ENCODE data around the gene PIGK.

PIGK gene

GRCh38 chr1:77126307-77126706, 92.9 kb downstream of the PIGK start:
- in situ Hi-C loops (cut with HindIII; ENCODE audit: low pct_ligation_motif_present, low pct_unique_long_range_greater_than_20kb, low sequenced_read_pairs), result no loop called here
- peak; percentile 74 for DNase-seq

GRCh38 chr1:77121503-77121902, 97.7 kb downstream of the PIGK start:
- DNase-seq, result no peak
- in situ Hi-C loops (cut with HindIII; ENCODE audit: low pct_ligation_motif_present, low pct_unique_long_range_greater_than_20kb, low sequenced_read_pairs), result no loop called here

GRCh38 chr1:77120950-77121349, 98.3 kb downstream of the PIGK start:
- in situ Hi-C loops (cut with HindIII; ENCODE audit: low pct_ligation_motif_present, low pct_unique_long_range_greater_than_20kb, low sequenced_read_pairs), result no loop called here
- DNase-seq, result no peak

DNA sequence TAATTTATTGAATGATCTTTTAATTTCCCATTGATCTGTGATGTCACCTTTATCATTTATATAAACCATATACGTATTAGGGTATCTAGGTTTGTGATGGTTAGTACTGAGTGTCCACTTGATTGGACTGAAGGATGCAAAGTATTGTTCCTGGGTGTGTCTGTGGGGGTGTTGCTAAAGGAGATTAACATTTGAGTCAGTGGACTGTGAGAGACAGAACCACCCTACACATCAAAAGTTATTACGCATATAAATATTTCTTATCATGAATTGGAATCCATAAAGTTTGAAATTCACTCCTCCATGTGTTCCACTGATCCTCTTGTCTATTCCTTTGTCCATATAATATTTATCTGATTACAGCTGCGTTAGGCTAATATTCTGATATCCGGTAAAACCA, 100.5 kb downstream of the PIGK start:
- in situ Hi-C loops (cut with HindIII; ENCODE audit: low pct_ligation_motif_present, low pct_unique_long_range_greater_than_20kb, low sequenced_read_pairs), result no loop called here
- DNase-seq, result no peak

DNA sequence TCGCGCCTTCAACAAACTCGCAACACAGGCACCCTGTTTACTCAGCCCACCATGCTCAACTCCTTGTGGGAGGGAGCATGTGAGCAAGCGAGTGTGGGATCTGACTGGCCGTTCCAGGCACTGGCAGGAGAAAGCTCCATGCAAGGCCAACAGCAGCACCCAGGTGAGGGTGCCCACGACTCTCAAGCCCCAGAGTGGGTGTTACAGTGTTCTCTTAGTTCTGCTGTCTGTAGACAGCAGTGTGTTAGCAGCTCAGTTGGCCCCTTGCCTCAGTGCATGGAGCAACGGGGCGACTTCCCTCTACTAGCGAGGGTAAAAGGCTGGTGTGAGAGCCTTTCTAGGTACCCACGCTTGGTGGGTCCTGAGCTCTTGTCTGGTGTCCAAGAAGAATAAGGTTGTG, 114.6 kb downstream of the PIGK start:
- DNase-seq, result no peak
- in situ Hi-C loops (cut with HindIII; ENCODE audit: low pct_ligation_motif_present, low pct_unique_long_range_greater_than_20kb, low sequenced_read_pairs), result no loop called here

DNA sequence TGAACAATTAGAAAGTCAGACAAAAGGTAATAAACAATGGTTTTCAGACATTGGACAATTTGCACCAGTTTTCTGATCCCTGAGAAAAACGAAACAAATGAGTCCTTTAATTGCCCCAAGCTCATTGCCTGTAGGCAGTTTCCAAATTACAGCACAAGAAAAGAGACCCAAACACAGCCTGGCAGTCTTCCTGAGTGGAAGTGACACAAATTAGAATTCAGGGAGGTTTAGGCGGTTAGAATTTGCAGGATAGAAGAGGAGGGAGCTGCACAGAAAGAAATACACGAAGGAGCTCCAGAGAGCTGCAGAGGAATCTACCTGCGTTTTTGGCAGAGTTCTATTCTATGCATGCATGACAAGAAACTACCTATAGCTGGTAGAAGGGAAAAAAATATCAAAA, 115.7 kb downstream of the PIGK start:
- DNase-seq, result no peak
- in situ Hi-C loops (cut with HindIII; ENCODE audit: low pct_ligation_motif_present, low pct_unique_long_range_greater_than_20kb, low sequenced_read_pairs), result no loop called here

DNA sequence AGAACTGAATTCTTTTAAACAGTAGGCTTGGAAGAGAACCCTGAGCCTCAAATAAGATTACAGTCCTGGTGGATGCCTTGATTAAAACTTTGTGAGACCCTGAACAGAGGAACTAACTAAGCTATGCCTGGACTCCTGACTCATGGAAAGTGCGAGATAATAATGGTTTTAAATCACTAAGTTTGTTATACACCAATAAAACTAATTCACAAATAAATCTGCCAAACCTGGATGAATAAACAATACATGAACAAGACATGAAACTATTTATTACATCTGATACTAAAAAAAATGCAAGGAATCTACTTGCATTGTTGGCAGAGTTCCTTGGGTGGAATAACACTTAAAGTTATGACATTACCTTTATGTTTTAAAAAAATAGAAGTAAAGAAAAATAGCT, 118.4 kb downstream of the PIGK start:
- in situ Hi-C loops (cut with HindIII; ENCODE audit: low pct_ligation_motif_present, low pct_unique_long_range_greater_than_20kb, low sequenced_read_pairs), result no loop called here
- no peak for DNase-seq

DNA sequence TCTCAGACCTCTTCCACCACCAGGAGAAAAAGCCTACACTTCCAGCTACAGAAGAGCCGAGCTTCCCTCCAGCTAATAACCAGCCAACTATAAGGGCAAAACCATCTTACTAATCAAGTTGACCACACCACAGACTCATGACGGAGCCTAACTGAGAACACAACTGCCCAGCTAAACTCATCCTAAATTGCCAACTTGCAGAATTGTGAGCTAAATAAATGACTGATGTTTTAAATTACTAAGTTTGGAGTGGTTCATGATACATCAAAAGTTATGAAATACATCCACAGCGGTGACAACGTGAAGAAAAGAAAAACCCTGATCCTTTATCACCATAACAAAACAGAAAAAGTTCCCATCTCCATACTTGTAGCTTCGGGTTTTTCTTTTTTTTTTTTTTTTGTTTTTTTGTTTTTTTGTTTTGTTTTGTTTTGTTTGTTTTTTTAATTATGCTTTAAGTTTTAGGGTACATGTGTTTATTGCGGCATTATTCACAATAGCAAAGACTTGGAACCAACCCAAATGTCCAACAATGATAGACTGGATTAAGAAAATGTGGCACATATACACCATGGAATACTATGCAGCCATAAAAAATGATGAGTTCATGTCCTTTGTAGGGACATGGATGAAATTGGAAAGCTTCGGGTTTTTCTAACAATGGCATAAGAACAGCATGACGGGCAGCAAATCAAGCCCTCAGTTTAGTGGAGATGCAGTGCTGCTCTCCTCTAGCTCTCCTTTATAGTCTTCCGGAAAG, 122.6 kb downstream of the PIGK start:
- in situ Hi-C loops (cut with HindIII; ENCODE audit: low pct_ligation_motif_present, low pct_unique_long_range_greater_than_20kb, low sequenced_read_pairs), result no loop called here
- no peak for DNase-seq

DNA sequence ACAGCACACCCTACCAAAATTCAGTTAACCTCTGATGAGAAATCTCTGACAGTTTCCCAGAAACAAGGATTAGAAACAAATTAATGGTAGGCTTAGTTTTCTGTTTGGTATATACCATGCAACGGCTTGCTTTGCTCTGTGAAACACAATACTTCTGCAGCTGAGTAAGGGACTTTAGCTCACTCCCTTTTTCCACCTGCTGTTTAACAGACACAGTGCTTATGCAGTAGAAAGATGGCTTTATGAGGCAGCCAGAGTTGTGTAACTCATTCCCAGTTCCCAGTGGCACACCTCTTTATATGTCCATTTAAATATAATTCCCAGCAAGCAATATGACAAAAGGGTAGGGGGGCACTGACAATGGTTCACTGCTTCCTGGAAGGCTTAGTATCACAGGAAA, 124.0 kb downstream of the PIGK start:
- DNase-seq, result no peak
- in situ Hi-C loops (cut with HindIII; ENCODE audit: low pct_ligation_motif_present, low pct_unique_long_range_greater_than_20kb, low sequenced_read_pairs), result no loop called here

GRCh38 chr1:77089756-77090155, 129.5 kb downstream of the PIGK start:
- in situ Hi-C loops (cut with HindIII; ENCODE audit: low pct_ligation_motif_present, low pct_unique_long_range_greater_than_20kb, low sequenced_read_pairs), result no loop called here

DNA sequence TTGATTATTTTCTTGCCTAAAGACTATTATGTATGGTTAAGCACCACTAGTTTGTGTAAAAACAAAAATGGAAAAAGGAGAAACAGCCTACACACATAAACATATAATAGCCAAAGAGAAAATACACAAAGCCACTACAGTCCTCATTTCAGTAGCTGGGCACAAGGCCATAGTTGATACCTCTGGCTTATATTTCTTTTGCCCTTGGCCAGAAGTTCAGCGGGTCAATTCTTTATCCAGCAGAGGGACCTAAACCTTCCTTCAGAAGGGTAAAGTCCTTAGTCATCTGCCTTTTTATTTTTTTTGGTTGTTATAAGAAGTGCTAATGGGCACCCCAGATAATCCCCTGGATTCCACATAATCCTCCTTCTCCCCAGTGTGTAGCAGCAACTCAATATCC, 134.1 kb downstream of the PIGK start:
- in situ Hi-C loops (cut with HindIII; ENCODE audit: low pct_ligation_motif_present, low pct_unique_long_range_greater_than_20kb, low sequenced_read_pairs), result no loop called here
- no peak for DNase-seq

More at GRCh38 chr1:77089756-77090155, 129.5 kb downstream of the PIGK start:
- no peak for DNase-seq

DNA sequence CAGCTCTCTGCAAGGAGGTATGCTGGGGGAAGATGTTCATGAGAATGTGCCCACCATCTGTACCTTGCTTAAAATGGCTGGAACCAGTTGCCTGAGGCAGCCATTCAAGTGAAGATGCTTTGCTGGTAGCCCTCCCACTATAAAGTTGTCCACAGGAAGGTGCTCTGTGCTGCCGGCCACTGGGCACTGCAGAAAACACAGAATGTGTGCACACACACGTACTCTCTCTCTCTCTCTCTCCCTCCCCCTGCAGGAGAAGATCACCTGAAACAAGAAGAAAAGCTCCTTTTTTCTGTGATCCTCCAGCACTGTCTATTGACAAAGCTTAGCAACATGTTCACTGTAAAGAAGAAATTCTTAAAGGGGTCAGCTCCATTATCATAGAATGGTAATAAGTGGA, 134.8 kb downstream of the PIGK start:
- no peak for DNase-seq
- in situ Hi-C loops (cut with HindIII; ENCODE audit: low pct_ligation_motif_present, low pct_unique_long_range_greater_than_20kb, low sequenced_read_pairs), result no loop called here

GRCh38 chr1:77081834-77082233, 137.4 kb downstream of the PIGK start:
- in situ Hi-C loops (cut with HindIII; ENCODE audit: low pct_ligation_motif_present, low pct_unique_long_range_greater_than_20kb, low sequenced_read_pairs), result no loop called here
- DNase-seq, result no peak

DNA sequence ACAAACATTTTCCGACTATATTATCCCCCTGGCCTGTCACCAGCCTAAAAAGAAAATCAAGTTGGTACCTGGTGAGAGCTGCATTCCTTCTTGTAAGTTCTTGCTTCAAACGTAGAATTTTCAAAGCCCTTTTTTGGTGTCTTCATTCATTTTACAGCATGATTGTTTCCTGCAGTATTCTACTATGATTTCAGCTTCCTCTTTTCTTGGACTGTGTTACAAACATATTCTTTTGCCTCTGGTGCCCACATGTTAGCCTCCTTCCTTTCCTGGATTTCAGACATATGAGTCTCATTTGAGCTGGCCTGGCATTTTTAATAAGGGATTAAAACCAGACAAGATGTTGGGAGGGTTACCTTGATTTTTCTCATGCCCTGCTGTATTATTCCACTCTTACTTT, 142.5 kb downstream of the PIGK start:
- in situ Hi-C loops (cut with HindIII; ENCODE audit: low pct_ligation_motif_present, low pct_unique_long_range_greater_than_20kb, low sequenced_read_pairs), result no loop called here
- no peak for DNase-seq

GRCh38 chr1:77068013-77068412, 151.2 kb downstream of the PIGK start:
- DNase-seq, result no peak
- in situ Hi-C loops (cut with HindIII; ENCODE audit: low pct_ligation_motif_present, low pct_unique_long_range_greater_than_20kb, low sequenced_read_pairs), result no loop called here

- no peak for DNase-seq
- in situ Hi-C loops (cut with HindIII; ENCODE audit: low pct_ligation_motif_present, low pct_unique_long_range_greater_than_20kb, low sequenced_read_pairs), result no loop called here
These were observed 153.4 kb downstream of the PIGK start for GRCh38 chr1:77065693-77066342.

DNA sequence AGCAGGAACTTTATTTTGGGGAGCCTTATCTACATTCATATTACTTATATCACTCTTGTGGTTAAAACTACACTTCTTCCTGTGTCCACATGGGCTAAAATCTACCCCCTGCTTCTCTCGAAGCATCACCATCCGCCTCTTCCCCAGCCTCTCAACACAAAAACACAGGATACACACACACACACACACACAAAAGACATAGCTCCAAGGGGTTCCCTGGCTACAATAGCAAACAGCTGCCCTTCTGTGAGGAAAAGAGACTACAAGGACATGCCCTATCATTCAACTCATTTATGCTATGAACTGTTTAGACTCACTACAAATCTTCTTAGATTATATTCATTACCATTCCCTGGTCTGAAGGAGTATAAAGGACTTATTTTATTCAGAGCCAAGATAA, 155.0 kb downstream of the PIGK start:
- in situ Hi-C loops (cut with HindIII; ENCODE audit: low pct_ligation_motif_present, low pct_unique_long_range_greater_than_20kb, low sequenced_read_pairs), result no loop called here
- no peak for DNase-seq

- in situ Hi-C loops (cut with HindIII; ENCODE audit: low pct_ligation_motif_present, low pct_unique_long_range_greater_than_20kb, low sequenced_read_pairs), result no loop called here
- DNase-seq, result no peak
These were observed 156.1 kb downstream of the PIGK start for GRCh38 chr1:77063118-77063517.

- DNase-seq, result no peak
- in situ Hi-C loops (cut with HindIII; ENCODE audit: low pct_ligation_motif_present, low pct_unique_long_range_greater_than_20kb, low sequenced_read_pairs), result no loop called here
These were observed 158.1 kb downstream of the PIGK start for GRCh38 chr1:77061162-77061561.

GRCh38 chr1:77060000-77060399, 159.2 kb downstream of the PIGK start:
- in situ Hi-C loops (cut with HindIII; ENCODE audit: low pct_ligation_motif_present, low pct_unique_long_range_greater_than_20kb, low sequenced_read_pairs), result no loop called here
- no peak for DNase-seq
